GM12891 (cell line): ENCODE data around the gene OSER1.

Source experiments
- POLR2A ChIP-seq: IDR thresholded peaks from 2 replicates; pipeline ENCODE4 v1.6.1; 2011; ENCODE audit warnings: low read depth, low read length, control low read depth
- POLR2AphosphoS5 ChIP-seq: IDR thresholded peaks from 2 replicates; pipeline ENCODE4 v1.6.1; 2011; ENCODE audit warnings: low read depth, low read length, control low read depth
- SPI1 ChIP-seq: IDR thresholded peaks from 2 replicates; pipeline ENCODE4 v1.6.1; 2011; ENCODE audit warnings: low read depth, low read length, control low read depth

GRCh38 chr20:44199877-44200276, 10.7 kb downstream of the OSER1 start:
- TF ChIP-seq SPI1 (no peak), POLR2AphosphoS5 (no peak), POLR2A (no peak)
